HL-60 (cell line): Measurements from ENCODE around the gene ADAM30.
A peak's percentile ranks its signal among the peaks of the same experiment; 100 is the strongest.

Source experiments
- DNase-seq, 2 experiments: peaks; one replicate each; pipeline ENCODE4 v3.0.0-alpha.2; 2010 to 2020; ENCODE audit warnings: low read depth in 1 of 2, low spot score in 1 of 2
- H3K27ac ChIP-seq: fragments of 250-450 bp; sonication (Bioruptor Pico); replicated peaks from 2 replicates; pipeline ENCODE4 v1.5.1; 2020; ENCODE audit warnings: mild to moderate bottlenecking, moderate library complexity
- H3K27me3 ChIP-seq: fragments of 250-450 bp; sonication (Bioruptor Pico); 2 replicates; pipeline ENCODE4 v1.5.1; 2021; ENCODE audit warnings: mild to moderate bottlenecking, moderate library complexity; ENCODE audit not compliant: insufficient read depth, poor library complexity, severe bottlenecking
- H3K4me3 ChIP-seq: replicated peaks from 2 replicates; pipeline ENCODE4 v1.5.1; 2011; ENCODE audit warnings: mild to moderate bottlenecking, control low read depth, low read length; ENCODE audit not compliant: insufficient read depth
- CTCF ChIP-seq: IDR thresholded peaks from one replicate; pipeline ENCODE4 v1.5.1; 2011; ENCODE audit warnings: low read length, control low read depth, inconsistent platforms; ENCODE audit not compliant: insufficient read depth
- GABPA ChIP-seq: IDR thresholded peaks from 2 replicates; pipeline ENCODE4 v1.6.1; 2012; ENCODE audit warnings: low read depth
- POLR2AphosphoS5 ChIP-seq: IDR thresholded peaks from 2 replicates; pipeline ENCODE4 v1.6.1; 2012; ENCODE audit warnings: low read depth
- REST ChIP-seq: IDR thresholded peaks from 2 replicates; pipeline ENCODE4 v1.6.1; 2012; ENCODE audit warnings: low read depth; ENCODE audit not compliant: insufficient replicate concordance
- SPI1 ChIP-seq: IDR thresholded peaks from 2 replicates; pipeline ENCODE4 v1.6.1; 2012; ENCODE audit warnings: low read depth, mild to moderate bottlenecking, borderline replicate concordance

Gene ADAM30

GRCh38 chr1:119873135-119874015 is 22.9 kb downstream of the ADAM30 start:
- no peak overlapping the region for H3K4me3 ChIP-seq
- no peak for DNase-seq
- no peak overlapping the region for H3K27ac ChIP-seq
- TF ChIP-seq POLR2AphosphoS5 (no peak), SPI1 (no peak), GABPA (no peak), CTCF (no peak), REST (no peak)
- no peaks in the 10 kb centered on the region for H3K27me3 ChIP-seq

GRCh38 chr1:119871881-119872280 is 24.4 kb downstream of the ADAM30 start:
- H3K27ac ChIP-seq: no peak overlapping the region
- TF ChIP-seq SPI1: no peak
- no peak for TF ChIP-seq GABPA
- no peak for TF ChIP-seq POLR2AphosphoS5
- TF ChIP-seq REST: no peak
- TF ChIP-seq CTCF: no peak
- H3K27me3 ChIP-seq: no peaks in the 10 kb centered on the region
- no peak for DNase-seq
- H3K4me3 ChIP-seq: no peak overlapping the region

GRCh38 chr1:119870917-119871596 is 25.3 kb downstream of the ADAM30 start:
- no peak for TF ChIP-seq POLR2AphosphoS5
- TF ChIP-seq CTCF: peak; percentile 98
- TF ChIP-seq SPI1: no peak
- no peak for TF ChIP-seq GABPA
- H3K27ac ChIP-seq: no peak overlapping the region
- no peaks in the 10 kb centered on the region for H3K27me3 ChIP-seq
- DNase-seq: peak; percentile 55 to 73
- peak overlapping the region; percentile 31 for H3K4me3 ChIP-seq
